ENCODE results near the gene LTF. TPM values are rescaled to one million over a fixed set of nuclear protein-coding genes. Genes with fewer than 3 reads are reported as not detected.

LTF gene
- total RNA-seq, 1 experiment from 2014 or later, result not detected

DNA sequence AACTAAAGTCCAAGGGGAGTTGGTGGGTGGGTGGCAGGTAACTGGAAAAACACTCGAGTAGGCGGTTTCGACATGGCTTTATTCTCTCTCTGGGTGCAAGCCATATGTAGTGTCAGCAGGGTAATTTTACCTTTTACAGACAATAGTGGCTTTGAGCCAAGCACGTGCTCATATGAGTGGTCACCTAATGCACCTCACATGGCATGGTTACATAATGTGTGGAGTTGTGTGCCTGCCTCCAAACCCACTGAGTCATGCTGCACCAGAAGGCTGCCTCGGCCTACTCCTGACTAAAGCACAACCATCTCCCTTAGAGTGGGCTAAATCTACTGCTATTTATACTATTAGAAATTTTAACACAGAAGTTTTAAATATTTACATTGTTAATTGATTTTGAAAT lies 41.1 kb downstream of the LTF start:
- H3K9me3 ChIP-seq (ENCODE audit: control insufficient read depth in 1 of 2, insufficient read depth in 1 of 2, low read depth in 1 of 2, low read length in 2 of 2), result no peaks in the 10 kb centered on the region
- H4K20me1 ChIP-seq (ENCODE audit: insufficient read depth), result no peaks in the 10 kb centered on the region
- H3K27me3 ChIP-seq (ENCODE audit: insufficient read depth, low read length), result no peaks in the 10 kb centered on the region
- ChIA-PET RAD21 (ENCODE audit: low non-redundant PET in 1 of 2, low total read pairs in 2 of 2, uncharacterized antibody in 2 of 2, unreplicated experiment in 2 of 2) (no interaction called here), CTCF (no interaction called here), POLR2A (no interaction called here)
- no peak overlapping the region for H3K4me2 ChIP-seq (ENCODE audit: low read length)
- no peak overlapping the region for H3K4me3 ChIP-seq (replicated peaks in 1 of 2; ENCODE audit: low read depth in 1 of 2, low read length in 2 of 2)
- no TSS peak for BruUV-seq (replicated peaks)
- H2AFZ ChIP-seq (ENCODE audit: low read depth, low read length, poor library complexity, severe bottlenecking), result no peak overlapping the region
- TF ChIP-seq, protein P1, sequence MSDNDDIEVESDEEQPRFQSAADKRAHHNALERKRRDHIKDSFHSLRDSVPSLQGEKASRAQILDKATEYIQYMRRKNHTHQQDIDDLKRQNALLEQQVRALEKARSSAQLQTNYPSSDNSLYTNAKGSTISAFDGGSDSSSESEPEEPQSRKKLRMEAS (IDR thresholded peaks at IDR 0.05), result no peak
- TF ChIP-seq, protein P2, sequence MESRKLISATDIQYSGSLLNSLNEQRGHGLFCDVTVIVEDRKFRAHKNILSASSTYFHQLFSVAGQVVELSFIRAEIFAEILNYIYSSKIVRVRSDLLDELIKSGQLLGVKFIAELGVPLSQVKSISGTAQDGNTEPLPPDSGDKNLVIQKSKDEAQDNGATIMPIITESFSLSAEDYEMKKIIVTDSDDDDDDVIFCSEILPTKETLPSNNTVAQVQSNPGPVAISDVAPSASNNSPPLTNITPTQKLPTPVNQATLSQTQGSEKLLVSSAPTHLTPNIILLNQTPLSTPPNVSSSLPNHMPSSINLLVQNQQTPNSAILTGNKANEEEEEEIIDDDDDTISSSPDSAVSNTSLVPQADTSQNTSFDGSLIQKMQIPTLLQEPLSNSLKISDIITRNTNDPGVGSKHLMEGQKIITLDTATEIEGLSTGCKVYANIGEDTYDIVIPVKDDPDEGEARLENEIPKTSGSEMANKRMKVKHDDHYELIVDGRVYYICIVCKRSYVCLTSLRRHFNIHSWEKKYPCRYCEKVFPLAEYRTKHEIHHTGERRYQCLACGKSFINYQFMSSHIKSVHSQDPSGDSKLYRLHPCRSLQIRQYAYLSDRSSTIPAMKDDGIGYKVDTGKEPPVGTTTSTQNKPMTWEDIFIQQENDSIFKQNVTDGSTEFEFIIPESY (IDR thresholded peaks at IDR 0.05; ENCODE audit: extremely low read depth, insufficient replicate concordance, low read length), result no peak
- TF ChIP-seq ELF1 (IDR thresholded peaks at IDR 0.05; ENCODE audit: borderline replicate concordance, low read depth) (no peak), JUND (IDR thresholded peaks at IDR 0.05) (no peak), ZNF274 (IDR thresholded peaks at IDR 0.05; ENCODE audit: low read depth, low read length) (no peak), FOSL1 (IDR thresholded peaks at IDR 0.05; ENCODE audit: low read depth) (no peak)
- TF ChIP-seq, protein P3, sequence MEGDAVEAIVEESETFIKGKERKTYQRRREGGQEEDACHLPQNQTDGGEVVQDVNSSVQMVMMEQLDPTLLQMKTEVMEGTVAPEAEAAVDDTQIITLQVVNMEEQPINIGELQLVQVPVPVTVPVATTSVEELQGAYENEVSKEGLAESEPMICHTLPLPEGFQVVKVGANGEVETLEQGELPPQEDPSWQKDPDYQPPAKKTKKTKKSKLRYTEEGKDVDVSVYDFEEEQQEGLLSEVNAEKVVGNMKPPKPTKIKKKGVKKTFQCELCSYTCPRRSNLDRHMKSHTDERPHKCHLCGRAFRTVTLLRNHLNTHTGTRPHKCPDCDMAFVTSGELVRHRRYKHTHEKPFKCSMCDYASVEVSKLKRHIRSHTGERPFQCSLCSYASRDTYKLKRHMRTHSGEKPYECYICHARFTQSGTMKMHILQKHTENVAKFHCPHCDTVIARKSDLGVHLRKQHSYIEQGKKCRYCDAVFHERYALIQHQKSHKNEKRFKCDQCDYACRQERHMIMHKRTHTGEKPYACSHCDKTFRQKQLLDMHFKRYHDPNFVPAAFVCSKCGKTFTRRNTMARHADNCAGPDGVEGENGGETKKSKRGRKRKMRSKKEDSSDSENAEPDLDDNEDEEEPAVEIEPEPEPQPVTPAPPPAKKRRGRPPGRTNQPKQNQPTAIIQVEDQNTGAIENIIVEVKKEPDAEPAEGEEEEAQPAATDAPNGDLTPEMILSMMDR (IDR thresholded peaks at IDR 0.05 in 2 of 3, conservative IDR thresholded peaks at IDR 0.05 in 1 of 3; ENCODE audit: borderline replicate concordance in 1 of 3, insufficient read depth in 1 of 3, low read depth in 2 of 3, low read length in 2 of 3), result no peak
- DNase-seq (ENCODE audit: low read depth, low spot score), result no peak
- H3K36me3 ChIP-seq (ENCODE audit: control insufficient read depth in 1 of 2, insufficient read depth in 2 of 2, low read length in 2 of 2), result no peaks in the 10 kb centered on the region
- peaks cover 0 to 12% of the 10 kb centered on the region in 2 experiments; a peak in 2 of 4 replicates for H3K4me1 ChIP-seq (ENCODE audit: control insufficient read depth in 1 of 2, insufficient read depth in 2 of 2, low read length in 2 of 2)
- no peak overlapping the region for H3K9ac ChIP-seq (ENCODE audit: low read length)
- H3K27ac ChIP-seq (ENCODE audit: low read depth, low read length), result no peak overlapping the region
- intact Hi-C loops (cut with micrococcal nuclease), result no loop called here
- no peak for ATAC-seq
- H3K79me2 ChIP-seq (ENCODE audit: insufficient read depth, low read length), result no peaks in the 10 kb centered on the region
- H3K9me2 ChIP-seq (ENCODE audit: insufficient read depth), result no peaks in the 10 kb centered on the region
